Transverse colon (tissue), 4 donors: Measurements from ENCODE around the gene VENTX.

ENCODE experiments used
- EP300 ChIP-seq: sonication (generic); formaldehyde crosslinking; IDR thresholded peaks from one replicate; pipeline ENCODE4 v1.6.1; 2017; ENCODE audit warnings: antibody characterized with exemption, low read depth
- POLR2A ChIP-seq: fragments of 450-650 bp; IDR thresholded peaks from one replicate; pipeline ENCODE4 v1.6.1; 2016; ENCODE audit warnings: antibody characterized with exemption, mild to moderate bottlenecking, moderate library complexity
- POLR2AphosphoS5 ChIP-seq, 3 donors: sonication (generic); formaldehyde crosslinking; IDR thresholded peaks; one replicate each; pipeline ENCODE4 v1.6.1; 2016; ENCODE audit warnings: antibody characterized with exemption in 3 of 3
- TF ChIP-seq, protein P1 (sequence below), 5 experiments: fragments of 200-600 bp in 3 of 5; fragments of 450-650 bp in 2 of 5; sonication (generic) in 3 of 5; IDR thresholded peaks; 1 replicate in 2 of 5; 2 replicates in 3 of 5; pipeline ENCODE4 v1.5.1; 2016 to 2017; ENCODE audit warnings: antibody characterized with exemption in 5 of 5, inconsistent platforms in 3 of 5, mild to moderate bottlenecking in 2 of 5, moderate library complexity in 1 of 5

DNA sequence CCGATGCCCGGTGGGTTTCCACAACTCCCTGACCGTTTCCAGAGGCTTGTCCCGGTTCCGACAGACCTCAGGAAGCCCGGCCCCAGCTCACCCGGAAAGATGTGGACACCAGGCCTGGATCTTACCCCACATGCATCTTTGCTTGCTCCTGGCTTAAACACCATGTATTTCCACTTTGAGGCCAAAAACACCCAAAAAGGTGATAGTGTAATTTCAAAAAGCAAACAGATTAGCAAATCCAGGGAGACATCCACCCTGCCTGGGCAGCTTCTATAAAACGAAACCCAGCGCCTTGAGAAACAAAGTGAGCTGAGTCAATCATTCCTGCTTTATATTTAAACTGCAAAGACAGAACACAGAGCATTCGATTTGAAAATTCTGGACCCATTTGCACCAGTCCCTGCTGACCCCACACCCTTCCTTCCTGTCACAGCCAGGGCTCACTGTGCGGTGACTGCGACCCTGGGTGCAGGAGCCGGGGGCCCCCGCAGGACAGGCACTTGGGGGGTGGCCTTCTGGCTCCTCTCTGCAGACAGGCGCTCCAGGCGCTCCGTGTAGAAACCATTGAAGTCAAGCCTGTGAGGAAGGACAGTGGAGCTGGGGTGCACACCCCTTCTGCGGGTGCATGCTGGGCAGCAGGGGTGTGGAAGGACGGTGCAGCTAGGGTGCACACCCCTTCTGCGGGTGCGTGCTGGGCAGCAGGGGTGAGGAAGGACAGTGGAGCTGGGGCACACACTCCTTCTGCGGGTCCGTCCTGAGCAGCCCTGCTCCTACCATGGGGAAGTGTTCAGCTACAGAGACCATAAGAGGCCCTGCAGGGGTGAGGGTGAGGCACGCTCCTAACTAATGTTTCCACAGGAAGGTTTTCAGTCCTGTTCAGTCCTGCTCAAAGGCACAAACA, 41.9 kb downstream of the VENTX start:
- TF ChIP-seq EP300 (no peak), POLR2A (no peak), POLR2AphosphoS5 (IDR thresholded peaks at IDR 0.05) (no peak)
- TF ChIP-seq, protein P1, sequence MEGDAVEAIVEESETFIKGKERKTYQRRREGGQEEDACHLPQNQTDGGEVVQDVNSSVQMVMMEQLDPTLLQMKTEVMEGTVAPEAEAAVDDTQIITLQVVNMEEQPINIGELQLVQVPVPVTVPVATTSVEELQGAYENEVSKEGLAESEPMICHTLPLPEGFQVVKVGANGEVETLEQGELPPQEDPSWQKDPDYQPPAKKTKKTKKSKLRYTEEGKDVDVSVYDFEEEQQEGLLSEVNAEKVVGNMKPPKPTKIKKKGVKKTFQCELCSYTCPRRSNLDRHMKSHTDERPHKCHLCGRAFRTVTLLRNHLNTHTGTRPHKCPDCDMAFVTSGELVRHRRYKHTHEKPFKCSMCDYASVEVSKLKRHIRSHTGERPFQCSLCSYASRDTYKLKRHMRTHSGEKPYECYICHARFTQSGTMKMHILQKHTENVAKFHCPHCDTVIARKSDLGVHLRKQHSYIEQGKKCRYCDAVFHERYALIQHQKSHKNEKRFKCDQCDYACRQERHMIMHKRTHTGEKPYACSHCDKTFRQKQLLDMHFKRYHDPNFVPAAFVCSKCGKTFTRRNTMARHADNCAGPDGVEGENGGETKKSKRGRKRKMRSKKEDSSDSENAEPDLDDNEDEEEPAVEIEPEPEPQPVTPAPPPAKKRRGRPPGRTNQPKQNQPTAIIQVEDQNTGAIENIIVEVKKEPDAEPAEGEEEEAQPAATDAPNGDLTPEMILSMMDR (IDR thresholded peaks at IDR 0.05), result no peak
